PC-9 (cell line): ENCODE results near the gene GREB1L. TPM values are rescaled to one million over a fixed set of nuclear protein-coding genes. Genes with fewer than 3 reads are reported as not detected.

Experiments used
- BruUV-seq: library from RNA; stranded (reverse); fragments of 400-500 nt; replicated peaks from 2 replicates; lab custom pipeline; 2021; lab: Mats Ljungman, UMichigan
- CTCF ChIA-PET: fragments of 300-600 bp; sonication (Branson Sonifier 250); formaldehyde crosslinking; loops from one replicate; lab custom pipeline; 2022; ENCODE audit warnings: antibody characterized with exemption; lab: Charles Lee
- POLR2A ChIA-PET: fragments of 300-600 bp; sonication (Branson Sonifier 250); formaldehyde crosslinking; loops from one replicate; lab custom pipeline; 2022; ENCODE audit warnings: antibody characterized with exemption; ENCODE audit not compliant: unreplicated experiment; lab: Charles Lee
- DNase-seq, 2 experiments: peaks; one replicate each; pipeline versions ENCODE4 v3.0.0 to v3.0.0-alpha.2; 2015 to 2022; ENCODE audit warnings: mixed read lengths in 1 of 2
- H2AFZ ChIP-seq: fragments of 200-600 bp; sonication (generic); 2 replicates; pipeline ENCODE4 v1.8.1; 2017; ENCODE audit warnings: antibody characterized with exemption
- H3F3A ChIP-seq: fragments of 200-600 bp; sonication (generic); 2 replicates; pipeline ENCODE4 v1.8.1; 2017; ENCODE audit warnings: antibody characterized with exemption, mild to moderate bottlenecking, low read depth; ENCODE audit not compliant: insufficient read depth
- H3K27ac ChIP-seq: fragments of 200-600 bp; sonication (generic); 2 replicates; pipeline ENCODE4 v1.6.1; 2016; ENCODE audit warnings: mixed run types
- H3K27me3 ChIP-seq: fragments of 200-600 bp; sonication (generic); 2 replicates; pipeline ENCODE4 v1.6.1; 2016; ENCODE audit warnings: low read depth, mixed run types; ENCODE audit not compliant: insufficient read depth
- H3K36me3 ChIP-seq: fragments of 200-600 bp; sonication (generic); 2 replicates; pipeline ENCODE4 v1.6.1; 2016; ENCODE audit warnings: low read depth, mixed run types
- H3K4me1 ChIP-seq: fragments of 200-600 bp; sonication (generic); replicated peaks from 2 replicates; pipeline ENCODE4 v1.6.1; 2016; ENCODE audit warnings: mixed run types; ENCODE audit not compliant: insufficient read depth
- H3K4me2 ChIP-seq: fragments of 200-600 bp; sonication (generic); 2 replicates; pipeline ENCODE4 v1.6.1; 2017; ENCODE audit warnings: mixed run types
- H3K4me3 ChIP-seq: fragments of 200-600 bp; sonication (generic); 2 replicates; pipeline ENCODE4 v1.6.1; 2016; ENCODE audit warnings: mixed run types
- H3K79me2 ChIP-seq: fragments of 200-600 bp; sonication (generic); 2 replicates; pipeline ENCODE4 v1.6.1; 2017; ENCODE audit warnings: low read depth, mixed run types
- H3K9me2 ChIP-seq: fragments of 200-600 bp; sonication (generic); 2 replicates; pipeline ENCODE4 v1.8.1; 2017; ENCODE audit warnings: mild to moderate bottlenecking; ENCODE audit not compliant: insufficient read depth
- H3K9me3 ChIP-seq: fragments of 200-600 bp; sonication (generic); 2 replicates; pipeline ENCODE4 v1.8.1; 2016; ENCODE audit warnings: low read depth; ENCODE audit not compliant: insufficient read depth
- H4K20me1 ChIP-seq: fragments of 200-600 bp; sonication (generic); 2 replicates; pipeline ENCODE4 v1.8.1; 2017; ENCODE audit not compliant: insufficient read depth
- CTCF ChIP-seq: fragments of 200-600 bp; sonication (generic); conservative IDR thresholded peaks from 2 replicates; pipeline ENCODE4 v1.6.1; 2017; ENCODE audit warnings: mixed run types, antibody characterized with exemption, mild to moderate bottlenecking, moderate library complexity
- EZH2 ChIP-seq: fragments of 200-600 bp; sonication (generic); IDR thresholded peaks from 2 replicates; pipeline ENCODE4 v1.8.0; 2017; ENCODE audit warnings: antibody characterized with exemption, low read depth
- intact Hi-C: fragments of 100-400 bp; cut with micrococcal nuclease; formaldehyde crosslinking; loops from one replicate; pipeline ENCODE4 v1.10.0; 2022; ENCODE audit not compliant: unreplicated experiment
- total RNA-seq: library from RNA; stranded (reverse); gene quantifications from 2 replicates; pipeline ENCODE4 v1.2.3, GENCODE V29; 2021

Gene GREB1L
- total RNA-seq, 1 experiment from 2014 or later = 6.0 TPM

DNA sequence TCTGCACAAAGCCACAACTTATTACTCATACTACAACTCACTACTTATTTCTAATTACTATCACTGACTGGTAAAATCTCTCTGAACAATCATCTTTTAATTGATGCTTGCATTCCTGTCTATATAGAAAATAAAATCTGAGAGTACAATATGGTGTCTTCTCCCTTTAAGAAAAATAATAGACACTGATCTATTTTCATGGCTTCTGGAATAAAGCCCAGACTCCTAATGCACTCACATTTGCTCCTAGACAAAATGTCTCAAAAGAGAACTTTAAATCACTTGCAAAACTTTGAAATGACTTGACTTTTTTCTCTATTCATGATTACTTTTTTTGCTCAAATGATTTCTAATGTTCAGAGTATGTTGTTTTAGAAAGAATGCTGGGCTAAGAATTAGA is 329.7 kb downstream of the GREB1L start:
- Histone ChIP-seq H3K27ac (no peak overlapping the region), H3K79me2 (no peaks in the 10 kb centered on the region), H3K27me3 (no peaks in the 10 kb centered on the region), H3K4me3 (no peak overlapping the region), H3K9me3 (no peaks in the 10 kb centered on the region), H3K9me2 (no peaks in the 10 kb centered on the region), H3K4me2 (no peak overlapping the region), H3F3A (no peaks in the 10 kb centered on the region), H4K20me1 (no peaks in the 10 kb centered on the region), H3K4me1 (no peaks in the 10 kb centered on the region), H3K36me3 (0 out of 2 replicates have a peak, but pooled peaks cover 15% of the 10 kb centered on the region), H2AFZ (no peak overlapping the region)
- POLR2A ChIA-PET = no interaction called here
- BruUV-seq = no TSS peak
- intact Hi-C loops = no loop called here
- CTCF ChIA-PET = no interaction called here
- DNase-seq = no peak
- TF ChIP-seq CTCF = no peak
- TF ChIP-seq EZH2 = no peak

Other genes with a start within 250 kb of the GREB1L start
- 17.7 and 26.8 TPM in 2 replicates for gene ROCK1, start 130.4 kb upstream of the GREB1L start, total RNA-seq